ENCODE results near the gene CRYAB.

CRYAB gene

DNA sequence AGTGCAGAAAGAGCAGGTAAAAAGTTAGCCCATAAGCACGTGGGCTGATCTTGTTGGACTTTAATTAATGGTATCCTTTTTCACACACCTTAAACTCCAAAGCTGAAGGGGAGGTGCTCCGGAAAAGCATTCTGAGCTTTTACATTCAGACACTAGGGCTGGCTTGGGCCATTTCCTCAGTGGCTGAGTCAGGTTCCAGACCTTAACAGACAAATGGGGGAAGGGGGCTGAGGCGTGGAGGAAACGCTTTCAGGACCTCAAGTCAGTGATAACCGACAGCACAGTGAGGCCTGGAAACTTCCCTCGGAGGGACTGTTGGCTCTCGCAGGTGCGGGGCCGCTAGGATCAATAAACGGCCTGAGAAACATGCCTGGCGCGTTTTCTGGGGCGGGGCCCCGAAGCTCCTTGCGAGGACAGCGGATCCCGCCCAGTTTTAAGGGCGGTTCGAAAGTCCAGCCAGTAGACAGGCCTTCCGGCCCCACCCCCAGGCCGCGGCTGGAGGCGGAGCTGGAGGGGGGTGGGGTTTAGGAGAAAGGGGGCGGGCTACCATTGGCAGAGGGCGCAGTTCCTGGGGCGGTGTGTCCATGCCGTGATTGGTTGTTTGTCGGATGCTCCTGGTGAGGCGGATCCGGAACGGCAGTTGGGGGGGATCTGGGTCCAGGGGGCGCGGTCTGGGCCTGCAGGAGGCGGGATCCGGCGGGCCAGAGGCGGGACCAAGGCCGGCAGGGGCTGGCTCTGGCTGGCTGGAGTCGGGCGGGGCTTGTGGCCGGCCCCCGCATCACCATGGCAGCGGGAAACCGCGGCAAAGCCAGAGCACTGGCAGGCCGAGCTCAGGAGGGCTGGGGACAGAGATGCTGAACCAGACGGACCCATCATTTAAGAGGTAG is 15.2 kb upstream of the CRYAB start:
- no peaks in the 10 kb centered on the region for H3K9me3 ChIP-seq (ENCODE audit: insufficient read depth, low read length)
- peaks cover 13% of the 10 kb centered on the region for H3K4me1 ChIP-seq (ENCODE audit: low read length)
- peak overlapping the region; percentile 94 for H3K4me3 ChIP-seq (ENCODE audit: low read length)
- H3K4me2 ChIP-seq (ENCODE audit: low read length): peak overlapping the region; percentile 100
- H3K27ac ChIP-seq (ENCODE audit: low read length): peak overlapping the region; percentile 33
- no peaks in the 10 kb centered on the region for H4K20me1 ChIP-seq (ENCODE audit: insufficient read depth, low read length)
- peaks cover 5% of the 10 kb centered on the region; the same call in 1 of the 2 replicates for H3K27me3 ChIP-seq (ENCODE audit: low read depth, low read length)
- TF ChIP-seq EZH2phosphoT487 (IDR thresholded peaks at IDR 0.05; ENCODE audit: low read depth): no peak
- TF ChIP-seq, protein P1, sequence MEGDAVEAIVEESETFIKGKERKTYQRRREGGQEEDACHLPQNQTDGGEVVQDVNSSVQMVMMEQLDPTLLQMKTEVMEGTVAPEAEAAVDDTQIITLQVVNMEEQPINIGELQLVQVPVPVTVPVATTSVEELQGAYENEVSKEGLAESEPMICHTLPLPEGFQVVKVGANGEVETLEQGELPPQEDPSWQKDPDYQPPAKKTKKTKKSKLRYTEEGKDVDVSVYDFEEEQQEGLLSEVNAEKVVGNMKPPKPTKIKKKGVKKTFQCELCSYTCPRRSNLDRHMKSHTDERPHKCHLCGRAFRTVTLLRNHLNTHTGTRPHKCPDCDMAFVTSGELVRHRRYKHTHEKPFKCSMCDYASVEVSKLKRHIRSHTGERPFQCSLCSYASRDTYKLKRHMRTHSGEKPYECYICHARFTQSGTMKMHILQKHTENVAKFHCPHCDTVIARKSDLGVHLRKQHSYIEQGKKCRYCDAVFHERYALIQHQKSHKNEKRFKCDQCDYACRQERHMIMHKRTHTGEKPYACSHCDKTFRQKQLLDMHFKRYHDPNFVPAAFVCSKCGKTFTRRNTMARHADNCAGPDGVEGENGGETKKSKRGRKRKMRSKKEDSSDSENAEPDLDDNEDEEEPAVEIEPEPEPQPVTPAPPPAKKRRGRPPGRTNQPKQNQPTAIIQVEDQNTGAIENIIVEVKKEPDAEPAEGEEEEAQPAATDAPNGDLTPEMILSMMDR (IDR thresholded peaks at IDR 0.05; ENCODE audit: low read depth, low read length): no peak
- H3K79me2 ChIP-seq (ENCODE audit: low read length): no peaks in the 10 kb centered on the region
- H3K36me3 ChIP-seq (replicated peaks; ENCODE audit: low read depth, low read length): no peaks in the 10 kb centered on the region
- H3K9ac ChIP-seq (ENCODE audit: low read length): peak overlapping the region; percentile 72
- H2AFZ ChIP-seq (ENCODE audit: low read depth, low read length): peak overlapping the region; percentile 98

DNA sequence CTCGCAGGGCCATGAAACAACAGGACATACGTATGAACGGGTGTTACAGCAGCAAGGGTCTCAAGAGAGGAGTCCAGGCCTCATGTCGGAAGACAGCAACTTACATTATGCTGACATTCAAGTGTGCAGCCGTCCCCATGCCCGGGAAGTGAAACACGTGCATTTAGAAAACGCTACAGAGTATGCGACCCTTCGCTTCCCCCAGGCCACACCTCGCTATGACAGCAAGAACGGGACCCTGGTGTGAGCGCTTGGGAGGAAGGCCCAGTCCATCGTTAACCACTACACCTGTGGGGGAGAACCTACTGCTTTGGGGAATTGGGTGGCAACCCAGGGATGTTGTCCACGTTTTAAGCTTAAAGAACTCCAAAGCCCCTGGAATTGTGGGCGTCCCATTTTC is 14.4 kb upstream of the CRYAB start:
- Histone ChIP-seq H2AFZ (ENCODE audit: low read depth, low read length) (no peak overlapping the region), H3K36me3 (replicated peaks; ENCODE audit: low read depth, low read length) (no peaks in the 10 kb centered on the region), H3K4me3 (ENCODE audit: low read length) (peak overlapping the region; percentile 81), H3K79me2 (ENCODE audit: low read length) (no peaks in the 10 kb centered on the region), H3K9ac (ENCODE audit: low read length) (no peak overlapping the region; the same call in 1 of the 2 replicates), H3K9me3 (ENCODE audit: insufficient read depth, low read length) (no peaks in the 10 kb centered on the region), H4K20me1 (ENCODE audit: insufficient read depth, low read length) (no peaks in the 10 kb centered on the region), H3K4me1 (ENCODE audit: low read length) (peaks cover 13% of the 10 kb centered on the region), H3K4me2 (ENCODE audit: low read length) (peak overlapping the region; percentile 79), H3K27ac (ENCODE audit: low read length) (no peak overlapping the region), H3K27me3 (ENCODE audit: low read depth, low read length) (peaks cover 5% of the 10 kb centered on the region; the same call in 1 of the 2 replicates)
- TF ChIP-seq, protein P1 (IDR thresholded peaks at IDR 0.05; ENCODE audit: low read depth, low read length): no peak
- no peak for TF ChIP-seq EZH2phosphoT487 (IDR thresholded peaks at IDR 0.05; ENCODE audit: low read depth)

DNA sequence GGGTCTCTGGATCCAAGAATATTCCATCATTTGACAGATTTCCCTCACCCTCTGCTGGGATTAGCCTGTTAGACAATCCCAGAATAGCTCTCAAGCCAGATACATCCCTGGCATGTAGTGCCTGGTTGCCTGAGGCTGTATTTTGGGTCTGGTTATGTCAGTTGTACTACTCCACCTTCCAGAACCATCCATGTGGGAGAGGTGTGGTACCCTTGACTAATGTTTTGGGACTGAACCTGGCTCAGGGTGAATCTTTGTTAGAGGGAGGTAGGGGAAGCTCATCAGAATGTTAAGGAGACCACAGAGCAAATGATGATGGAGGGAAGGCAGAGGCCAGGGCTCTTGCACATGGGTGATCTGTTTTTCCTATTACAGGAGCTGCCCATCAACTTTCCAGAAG is 12.4 kb upstream of the CRYAB start:
- no peaks in the 10 kb centered on the region for H4K20me1 ChIP-seq (ENCODE audit: insufficient read depth, low read length)
- peaks cover 4% of the 10 kb centered on the region for H3K4me1 ChIP-seq (ENCODE audit: low read length)
- no peak overlapping the region for H3K4me3 ChIP-seq (ENCODE audit: low read length)
- no peak overlapping the region for H3K4me2 ChIP-seq (ENCODE audit: low read length)
- peaks cover 5% of the 10 kb centered on the region; the same call in 1 of the 2 replicates for H3K27me3 ChIP-seq (ENCODE audit: low read depth, low read length)
- H3K9me3 ChIP-seq (ENCODE audit: insufficient read depth, low read length): no peaks in the 10 kb centered on the region
- no peaks in the 10 kb centered on the region for H3K36me3 ChIP-seq (replicated peaks; ENCODE audit: low read depth, low read length)
- no peak overlapping the region for H3K9ac ChIP-seq (ENCODE audit: low read length)
- H3K79me2 ChIP-seq (ENCODE audit: low read length): no peaks in the 10 kb centered on the region
- H2AFZ ChIP-seq (ENCODE audit: low read depth, low read length): 0 out of 2 replicates have a peak overlapping the region, but pooled peaks have one; percentile 88
- TF ChIP-seq, protein P1 (IDR thresholded peaks at IDR 0.05; ENCODE audit: low read depth, low read length): no peak
- no peak for TF ChIP-seq EZH2phosphoT487 (IDR thresholded peaks at IDR 0.05; ENCODE audit: low read depth)
- H3K27ac ChIP-seq (ENCODE audit: low read length): no peak overlapping the region

DNA sequence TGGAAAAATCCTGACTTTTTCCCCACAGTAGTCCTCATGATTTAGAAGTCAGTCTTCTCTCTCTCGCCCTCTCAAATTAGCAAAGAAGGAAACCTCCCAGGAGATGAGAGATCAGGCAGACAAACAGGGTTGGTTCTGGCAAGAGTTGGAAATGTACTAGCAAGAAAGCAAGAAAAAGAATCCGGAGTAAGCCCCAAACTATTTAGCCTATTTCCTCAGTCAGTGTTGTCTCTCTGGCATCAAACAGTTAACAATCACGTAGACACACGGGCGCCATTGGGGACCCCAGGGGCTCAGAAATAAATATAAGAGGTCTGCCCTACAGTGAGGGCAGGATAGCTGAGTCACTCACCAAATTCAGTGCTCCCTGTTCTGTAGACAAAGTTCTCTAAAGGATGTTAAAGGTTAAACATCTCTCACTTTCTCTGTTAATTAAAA is 11.8 kb upstream of the CRYAB start:
- Histone ChIP-seq H3K4me2 (ENCODE audit: low read length) (no peak overlapping the region), H3K9ac (ENCODE audit: low read length) (no peak overlapping the region), H3K27ac (ENCODE audit: low read length) (no peak overlapping the region)

More for the DNA sequence above, 11.8 kb upstream of the CRYAB start:
- peaks cover 4% of the 10 kb centered on the region for H3K4me1 ChIP-seq (ENCODE audit: low read length)
- no peak overlapping the region for H3K4me3 ChIP-seq (ENCODE audit: low read length)
- peak overlapping the region; percentile 88 for H2AFZ ChIP-seq (ENCODE audit: low read depth, low read length)
- peaks cover 5% of the 10 kb centered on the region; the same call in 1 of the 2 replicates for H3K27me3 ChIP-seq (ENCODE audit: low read depth, low read length)
- H3K9me3 ChIP-seq (ENCODE audit: insufficient read depth, low read length): no peaks in the 10 kb centered on the region
- TF ChIP-seq, protein P1 (IDR thresholded peaks at IDR 0.05; ENCODE audit: low read depth, low read length): no peak
- TF ChIP-seq EZH2phosphoT487 (IDR thresholded peaks at IDR 0.05; ENCODE audit: low read depth): no peak
- no peaks in the 10 kb centered on the region for H3K79me2 ChIP-seq (ENCODE audit: low read length)
- H4K20me1 ChIP-seq (ENCODE audit: insufficient read depth, low read length): no peaks in the 10 kb centered on the region
- H3K36me3 ChIP-seq (replicated peaks; ENCODE audit: low read depth, low read length): no peaks in the 10 kb centered on the region

All from OCI-LY3 (cell line).